MM.1S (cell line): ENCODE data around the gene EMX2.

Source experiments
- EZH2 ChIP-seq: fragments of 300-600 bp; sonication (generic); optimal IDR thresholded peaks from 2 replicates; pipeline ENCODE3; 2017; ENCODE audit warnings: low read depth, mild to moderate bottlenecking, antibody characterized with exemption, low read length, mixed read lengths
- TF ChIP-seq, protein P1 (sequence below): fragments of 300-600 bp; sonication (generic); IDR thresholded peaks from 2 replicates; pipeline ENCODE4 v1.5.1; 2016; ENCODE audit warnings: antibody characterized with exemption, low read length, mixed read lengths

DNA sequence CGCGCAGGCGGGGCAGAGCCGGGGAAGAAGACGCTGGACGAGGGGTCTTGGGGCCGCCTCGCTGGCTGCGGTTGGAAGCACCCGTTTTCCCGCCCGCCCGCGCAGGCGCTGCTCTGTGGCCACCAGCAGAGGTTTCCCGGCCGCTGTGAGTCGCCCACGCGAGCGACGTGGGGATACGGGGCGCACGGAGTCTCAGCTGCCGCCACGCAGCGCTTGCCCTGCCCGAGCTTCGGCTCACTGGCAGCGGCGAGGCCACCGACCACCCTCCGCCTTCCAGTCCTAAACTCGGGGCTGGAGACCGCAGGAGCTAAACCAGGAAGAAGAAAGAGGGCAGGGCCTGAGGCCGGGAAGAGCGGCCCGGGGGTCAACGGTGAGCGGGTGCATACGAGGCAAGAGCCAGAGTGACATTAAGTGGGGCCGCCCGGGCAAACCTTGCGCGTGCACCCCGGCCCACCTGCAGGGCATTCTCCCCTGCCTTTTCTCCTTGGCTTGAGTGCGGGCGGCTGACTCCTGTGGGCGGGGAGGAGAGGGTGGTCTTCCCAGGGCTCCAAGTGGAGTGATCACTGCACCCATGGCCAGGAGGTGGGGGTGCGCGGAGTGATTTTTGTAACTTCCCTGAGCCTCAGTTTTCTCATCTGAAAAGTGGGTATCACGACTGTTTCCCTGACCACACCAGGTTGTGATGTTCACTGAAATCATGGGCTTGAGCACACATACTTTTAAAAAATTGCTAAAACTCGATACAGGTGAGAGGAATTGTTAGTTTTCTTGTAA, 7.1 kb upstream of the EMX2 start:
- TF ChIP-seq, protein P1, sequence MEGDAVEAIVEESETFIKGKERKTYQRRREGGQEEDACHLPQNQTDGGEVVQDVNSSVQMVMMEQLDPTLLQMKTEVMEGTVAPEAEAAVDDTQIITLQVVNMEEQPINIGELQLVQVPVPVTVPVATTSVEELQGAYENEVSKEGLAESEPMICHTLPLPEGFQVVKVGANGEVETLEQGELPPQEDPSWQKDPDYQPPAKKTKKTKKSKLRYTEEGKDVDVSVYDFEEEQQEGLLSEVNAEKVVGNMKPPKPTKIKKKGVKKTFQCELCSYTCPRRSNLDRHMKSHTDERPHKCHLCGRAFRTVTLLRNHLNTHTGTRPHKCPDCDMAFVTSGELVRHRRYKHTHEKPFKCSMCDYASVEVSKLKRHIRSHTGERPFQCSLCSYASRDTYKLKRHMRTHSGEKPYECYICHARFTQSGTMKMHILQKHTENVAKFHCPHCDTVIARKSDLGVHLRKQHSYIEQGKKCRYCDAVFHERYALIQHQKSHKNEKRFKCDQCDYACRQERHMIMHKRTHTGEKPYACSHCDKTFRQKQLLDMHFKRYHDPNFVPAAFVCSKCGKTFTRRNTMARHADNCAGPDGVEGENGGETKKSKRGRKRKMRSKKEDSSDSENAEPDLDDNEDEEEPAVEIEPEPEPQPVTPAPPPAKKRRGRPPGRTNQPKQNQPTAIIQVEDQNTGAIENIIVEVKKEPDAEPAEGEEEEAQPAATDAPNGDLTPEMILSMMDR: no peak
- no peak for TF ChIP-seq EZH2
